NCI-H1105 (cell line): ENCODE measurements around the gene GPATCH3.

ENCODE experiments used
- DNase-seq: peaks from one replicate; lab custom pipeline; 2025; lab: John Stamatoyannopoulos, UW

The GPATCH3 gene

DNA sequence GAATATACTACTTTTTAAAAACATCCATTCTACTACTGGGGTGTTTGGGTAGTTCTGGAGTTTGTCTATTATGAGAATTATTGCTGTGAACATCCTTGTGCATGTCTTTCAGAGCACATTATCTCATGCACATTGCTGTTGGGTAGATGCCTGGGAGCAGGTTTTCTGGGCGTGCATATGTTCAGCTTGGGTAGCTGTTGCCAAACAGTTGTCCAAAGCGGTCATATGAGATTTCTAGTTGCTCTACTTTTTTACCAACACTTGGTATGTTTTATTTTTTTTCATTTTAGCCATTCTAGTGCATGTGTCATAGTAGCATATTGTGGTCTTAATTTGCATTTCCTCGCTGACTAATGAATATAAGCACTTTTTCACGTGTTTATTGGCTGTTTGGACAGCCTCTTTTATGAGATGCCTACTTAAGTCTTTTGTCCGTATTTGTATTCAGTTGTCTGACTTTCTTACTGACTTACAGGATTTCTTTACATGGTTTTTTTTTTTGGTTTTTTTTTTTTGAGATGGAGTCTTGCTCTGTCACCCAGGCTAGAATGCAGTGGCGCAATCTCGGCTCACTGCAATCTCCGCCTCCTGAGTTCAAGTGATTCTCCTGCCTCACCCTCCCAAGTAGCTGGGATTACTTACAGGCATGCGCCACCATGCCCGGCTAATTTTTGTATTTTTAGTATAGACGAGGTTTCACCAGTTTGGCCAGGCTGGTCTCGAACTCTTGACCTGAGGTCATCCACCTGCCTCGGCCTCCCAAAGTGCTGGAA is 55.7 kb downstream of the GPATCH3 start:
- DNase-seq, result no peak
